ENCODE measurements around the gene SMURF2.

Gene SMURF2

DNA sequence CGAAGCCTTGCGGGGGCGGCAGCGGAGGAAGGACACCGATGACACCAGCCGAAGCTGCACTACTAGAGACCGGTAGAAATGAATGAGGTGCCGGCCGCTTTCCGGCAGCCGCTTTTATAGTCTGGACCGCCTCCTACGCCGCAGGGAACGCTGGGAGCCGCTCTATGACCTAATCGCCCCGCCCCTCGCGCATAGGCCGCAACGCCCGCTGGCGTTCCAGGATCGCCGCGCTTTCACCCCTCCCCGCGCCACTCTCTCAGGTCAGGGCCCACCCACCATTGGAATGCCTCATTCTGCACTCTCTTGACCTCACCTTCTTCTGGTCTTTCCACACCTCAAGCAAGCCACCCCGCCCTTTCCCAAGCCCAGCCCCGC, 155.9 kb downstream of the SMURF2 start, which contains the start of gene DDX5:
DDX5 (minus strand) TSS at position 89 of the 375 bp plus-strand sequence. CDS start 170 bp downstream, outside the sequence.
- TF ChIP-seq, protein P1, sequence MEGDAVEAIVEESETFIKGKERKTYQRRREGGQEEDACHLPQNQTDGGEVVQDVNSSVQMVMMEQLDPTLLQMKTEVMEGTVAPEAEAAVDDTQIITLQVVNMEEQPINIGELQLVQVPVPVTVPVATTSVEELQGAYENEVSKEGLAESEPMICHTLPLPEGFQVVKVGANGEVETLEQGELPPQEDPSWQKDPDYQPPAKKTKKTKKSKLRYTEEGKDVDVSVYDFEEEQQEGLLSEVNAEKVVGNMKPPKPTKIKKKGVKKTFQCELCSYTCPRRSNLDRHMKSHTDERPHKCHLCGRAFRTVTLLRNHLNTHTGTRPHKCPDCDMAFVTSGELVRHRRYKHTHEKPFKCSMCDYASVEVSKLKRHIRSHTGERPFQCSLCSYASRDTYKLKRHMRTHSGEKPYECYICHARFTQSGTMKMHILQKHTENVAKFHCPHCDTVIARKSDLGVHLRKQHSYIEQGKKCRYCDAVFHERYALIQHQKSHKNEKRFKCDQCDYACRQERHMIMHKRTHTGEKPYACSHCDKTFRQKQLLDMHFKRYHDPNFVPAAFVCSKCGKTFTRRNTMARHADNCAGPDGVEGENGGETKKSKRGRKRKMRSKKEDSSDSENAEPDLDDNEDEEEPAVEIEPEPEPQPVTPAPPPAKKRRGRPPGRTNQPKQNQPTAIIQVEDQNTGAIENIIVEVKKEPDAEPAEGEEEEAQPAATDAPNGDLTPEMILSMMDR (IDR thresholded peaks at IDR 0.05; ENCODE audit: low read depth, low read length), result no peak
- H3K4me3 ChIP-seq (replicated peaks in 1 of 2; ENCODE audit: low read depth in 2 of 2, low read length in 2 of 2), result peak within 1 kb of the TSS; percentile 99 to 100
- DNase-seq (ENCODE audit: low read depth in 2 of 2), result peak; percentile 98

DNA sequence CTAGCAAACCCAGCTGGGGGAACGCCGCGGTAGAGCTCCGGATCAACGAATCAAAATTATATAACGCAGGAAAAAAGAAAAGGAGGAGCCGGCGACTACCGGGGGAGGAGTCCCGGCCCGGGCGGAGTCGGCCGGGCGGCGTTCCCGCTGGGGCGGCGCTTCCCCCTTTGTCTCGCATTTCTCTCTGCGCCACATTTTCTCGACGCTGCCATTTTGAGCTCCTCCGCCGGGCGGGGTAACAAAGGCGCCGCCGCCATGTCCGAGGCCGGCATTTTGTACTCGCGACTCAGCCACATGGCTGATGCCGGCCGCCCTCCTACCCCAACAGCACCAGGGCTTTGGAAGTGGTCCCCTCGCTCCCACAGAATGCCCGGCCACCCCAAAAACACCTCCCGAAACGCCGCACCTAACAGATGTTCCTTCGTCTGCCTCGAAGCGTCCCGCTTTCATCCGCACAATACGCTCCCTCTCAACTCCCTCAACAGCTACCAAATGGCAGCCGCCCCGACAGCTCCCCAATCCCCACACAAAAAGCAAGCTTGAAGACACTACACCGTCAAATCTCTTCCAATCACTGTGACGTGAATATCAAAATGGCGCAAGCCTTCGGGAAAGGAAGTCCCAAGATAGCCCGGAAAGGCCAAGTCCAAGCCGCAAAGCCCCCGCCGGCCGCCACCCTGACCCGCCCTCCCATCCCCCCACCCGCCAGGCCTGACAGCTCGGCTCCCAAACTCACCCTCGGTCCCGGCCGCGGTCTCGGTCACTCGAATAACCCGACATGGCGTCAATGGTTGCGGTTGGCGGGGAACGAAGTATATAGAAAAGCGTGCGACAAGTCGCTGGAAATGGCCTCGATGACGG, 156.5 kb downstream of the SMURF2 start:
- TF ChIP-seq, protein P1 (IDR thresholded peaks at IDR 0.05; ENCODE audit: low read depth, low read length), result no peak
- peak overlapping the region; percentile 99 to 100 for H3K4me3 ChIP-seq (replicated peaks in 1 of 2; ENCODE audit: low read depth in 2 of 2, low read length in 2 of 2)
- DNase-seq (ENCODE audit: low read depth in 2 of 2), result peak; percentile 88 to 94

DNA sequence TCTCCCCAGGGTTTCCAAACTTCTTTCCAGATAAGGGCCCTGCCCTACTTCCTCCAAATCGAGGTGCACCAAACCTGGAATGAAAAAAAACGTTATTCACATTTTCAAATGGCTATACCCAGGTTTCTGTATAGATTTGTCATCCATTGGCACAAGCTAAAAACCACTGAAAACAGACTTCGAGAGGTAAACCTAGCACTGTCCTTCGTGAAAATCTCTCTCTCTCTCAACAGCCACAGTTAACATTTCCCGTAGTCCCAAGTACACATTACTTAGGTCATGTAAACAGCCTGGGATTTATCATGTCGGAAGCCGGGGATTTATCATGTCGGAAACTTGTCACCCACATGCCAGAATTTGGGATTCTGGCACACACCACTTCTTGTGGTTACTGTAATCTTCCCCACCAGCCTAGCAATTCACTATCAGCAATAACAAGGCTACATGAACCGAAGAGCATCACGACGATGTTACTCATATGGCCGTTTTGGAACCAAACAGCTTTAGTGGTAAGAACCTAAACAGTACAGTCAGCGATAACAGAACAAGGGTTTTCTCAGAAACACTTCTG, 157.3 kb downstream of the SMURF2 start:
- peak; percentile 53 to 85 for DNase-seq (ENCODE audit: low read depth in 2 of 2)
- peak overlapping the region; percentile 99 to 100 for H3K4me3 ChIP-seq (replicated peaks in 1 of 2; ENCODE audit: low read depth in 2 of 2, low read length in 2 of 2)
- TF ChIP-seq, protein P1 (IDR thresholded peaks at IDR 0.05; ENCODE audit: low read depth, low read length), result no peak

DNA sequence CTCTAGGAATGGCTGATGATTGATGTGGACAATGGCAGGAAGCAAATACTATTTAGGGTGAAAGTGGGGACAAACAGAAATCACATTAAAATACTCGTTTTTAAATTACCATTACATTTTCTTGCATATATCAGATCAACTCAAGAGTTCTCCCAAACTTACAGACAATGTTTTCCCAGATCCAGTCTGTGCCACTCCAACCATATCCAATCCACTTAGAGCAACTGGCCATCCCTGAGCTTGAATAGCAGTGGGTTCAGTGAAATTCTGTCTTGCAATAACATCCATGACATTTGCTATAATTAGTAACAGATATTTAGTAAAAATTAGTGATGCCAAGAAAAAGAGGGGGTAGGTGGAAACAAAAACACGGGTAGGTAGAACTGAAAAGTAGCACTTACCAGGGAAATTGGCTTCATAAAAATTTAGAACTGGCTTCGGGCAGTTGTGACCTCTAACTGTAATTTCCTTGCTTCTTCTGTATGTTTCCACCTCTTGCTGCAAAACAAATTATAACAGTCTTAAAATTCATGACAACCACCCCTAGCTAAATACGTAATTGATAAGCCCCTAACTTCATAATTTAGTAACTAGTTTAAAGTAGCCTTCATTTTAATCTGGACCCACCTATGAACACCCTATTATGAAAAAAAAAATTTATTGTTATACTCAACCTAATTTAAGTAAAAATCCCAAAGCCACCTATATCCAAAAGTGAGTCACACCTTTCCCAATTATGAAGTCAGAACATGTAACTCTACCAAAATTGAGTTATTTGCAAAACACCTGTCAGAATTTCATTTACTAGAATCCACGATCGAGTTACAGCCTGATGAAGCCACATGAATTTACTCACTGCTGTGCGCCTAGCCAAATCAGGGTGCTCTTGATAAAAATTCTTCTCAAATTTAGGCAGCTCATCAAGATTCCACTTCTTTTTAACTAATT, 158.0 kb downstream of the SMURF2 start:
- TF ChIP-seq, protein P1 (IDR thresholded peaks at IDR 0.05; ENCODE audit: low read depth, low read length), result no peak
- peak overlapping the region; percentile 99 to 100 for H3K4me3 ChIP-seq (replicated peaks in 1 of 2; ENCODE audit: low read depth in 2 of 2, low read length in 2 of 2)
- no peak for DNase-seq (ENCODE audit: low read depth in 2 of 2)

DNA sequence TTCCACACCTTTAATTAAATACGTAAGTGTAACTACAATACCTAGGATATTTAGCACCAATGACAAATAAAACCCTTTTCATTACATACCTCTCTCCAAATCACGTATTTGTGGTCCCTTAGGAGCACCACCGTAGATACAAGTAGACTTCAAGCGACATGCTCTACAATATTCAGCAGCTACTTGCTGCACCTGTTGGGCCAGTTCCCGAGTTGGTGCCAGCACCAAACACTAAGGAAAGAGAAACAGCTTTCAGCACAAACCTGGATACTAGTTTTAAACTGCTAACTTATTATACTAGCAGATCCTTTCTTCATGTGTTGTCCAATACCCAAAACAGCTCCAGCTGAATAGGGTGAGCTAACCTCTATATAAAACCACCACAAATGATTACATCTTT, 158.8 kb downstream of the SMURF2 start:
- TF ChIP-seq, protein P1 (IDR thresholded peaks at IDR 0.05; ENCODE audit: low read depth, low read length), result no peak
- H3K4me3 ChIP-seq (replicated peaks in 1 of 2; ENCODE audit: low read depth in 2 of 2, low read length in 2 of 2), result peak overlapping the region; percentile 99 to 100
- DNase-seq (ENCODE audit: low read depth in 2 of 2), result no peak

DNA sequence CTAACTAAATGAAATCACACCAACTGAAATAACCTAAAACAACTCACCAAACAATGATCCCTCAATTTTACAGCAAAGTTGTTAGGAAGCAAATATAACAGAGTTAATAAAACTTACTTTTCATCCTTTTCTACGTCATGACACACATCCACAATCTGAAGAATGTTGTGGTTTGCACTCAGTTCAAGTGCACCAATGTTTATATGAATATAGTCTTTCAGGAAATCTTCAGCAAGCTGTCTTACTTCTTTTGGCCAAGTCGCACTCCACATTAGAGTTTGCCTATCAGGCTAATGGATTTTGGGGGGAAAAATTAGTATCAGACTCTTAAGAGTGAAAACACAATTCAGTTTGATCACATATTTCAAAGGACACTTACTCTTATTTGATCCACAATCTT, 159.3 kb downstream of the SMURF2 start:
- H3K4me3 ChIP-seq (replicated peaks in 1 of 2; ENCODE audit: low read depth in 2 of 2, low read length in 2 of 2), result no peak overlapping the region
- TF ChIP-seq, protein P1 (IDR thresholded peaks at IDR 0.05; ENCODE audit: low read depth, low read length), result no peak
- DNase-seq (ENCODE audit: low read depth in 2 of 2), result no peak

Data from cardiac fibroblast (primary cell).